IMR-90 (cell line): ENCODE results near the gene S100A6. TPM values are rescaled to one million over a fixed set of nuclear protein-coding genes. Genes with fewer than 3 reads are reported as not detected.

Experiments
- MXI1 ChIP-seq: IDR thresholded peaks from 2 replicates; pipeline ENCODE4 v1.6.1; 2012; ENCODE audit warnings: low read depth, mild to moderate bottlenecking, low read length, moderate library complexity, borderline replicate concordance
- polyA plus RNA-seq, 3 experiments: library from polyadenylated mRNA; depleted of rRNA; stranded (reverse); fragments of >200 nt; gene quantifications; 2 replicates each; pipeline ENCODE4 v1.2.3, GENCODE V29; 2012; ENCODE audit warnings: low replicate concordance in 1 of 3
- total RNA-seq: library from RNA; depleted of rRNA; stranded (reverse); fragments of >200 nt; gene quantifications from 2 replicates; pipeline ENCODE4 v1.2.3, GENCODE V29; 2012
- TF ChIP-seq, protein P1 (sequence below): fragments of 150-350 bp; IDR thresholded peaks from 2 replicates; pipeline ENCODE4 v1.6.1; 2016; ENCODE audit warnings: low read depth, mild to moderate bottlenecking, low read length, moderate library complexity, borderline replicate concordance

S100A6 gene
- total and polyA plus RNA-seq, 2 of the 4 experiments (the other 2 are of a cell fraction): 373 to 1,755 TPM

DNA sequence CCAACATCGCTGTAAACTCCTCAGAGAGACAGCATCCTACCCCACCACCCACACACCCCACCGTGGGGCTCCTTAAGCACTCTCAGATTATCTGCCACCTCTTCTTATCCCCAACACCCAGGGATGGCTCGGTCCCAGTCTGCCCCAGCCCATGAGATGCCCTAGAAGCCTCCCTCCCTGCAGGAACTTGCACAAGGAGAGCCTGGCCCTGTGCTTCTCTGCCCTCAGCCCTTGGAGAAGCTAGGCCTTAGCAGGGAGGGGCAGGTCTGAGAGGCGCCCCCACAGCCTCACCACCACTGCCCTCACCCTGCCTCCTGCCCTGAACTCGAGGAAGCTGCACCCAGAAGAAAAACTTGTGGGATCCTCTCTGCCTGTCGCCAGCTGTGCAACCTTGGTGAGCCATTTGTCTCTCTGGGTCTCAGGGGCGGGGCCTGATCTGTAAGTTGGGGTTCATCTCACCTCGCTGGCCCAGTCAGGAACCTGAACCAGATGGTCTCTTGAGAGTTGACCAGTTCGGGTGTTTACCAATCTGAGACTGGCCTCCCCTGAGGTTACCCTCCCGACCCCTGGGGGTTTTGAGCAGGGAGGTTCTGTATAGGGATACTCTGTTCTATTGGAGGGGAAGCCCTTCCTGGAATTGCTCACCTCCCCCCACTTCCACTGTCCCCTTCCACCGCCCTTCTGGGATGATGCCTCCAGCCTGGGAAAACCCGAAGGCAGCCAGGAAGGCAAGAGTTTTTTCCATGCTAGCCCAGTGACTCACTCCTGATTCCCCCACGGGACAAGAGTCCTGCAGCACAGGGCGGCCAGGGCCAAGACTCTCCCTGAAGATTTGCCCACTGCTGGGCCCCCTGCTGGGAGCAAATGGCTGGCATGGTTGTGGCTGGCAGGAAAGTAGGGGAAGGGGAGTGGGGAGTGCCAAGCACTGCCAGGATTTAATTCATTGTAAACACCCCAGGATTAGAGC, 13.2 kb upstream of the S100A6 start, which contains the start of gene S100A3 (continued):
- no peak for TF ChIP-seq MXI1
- TF ChIP-seq, protein P1, sequence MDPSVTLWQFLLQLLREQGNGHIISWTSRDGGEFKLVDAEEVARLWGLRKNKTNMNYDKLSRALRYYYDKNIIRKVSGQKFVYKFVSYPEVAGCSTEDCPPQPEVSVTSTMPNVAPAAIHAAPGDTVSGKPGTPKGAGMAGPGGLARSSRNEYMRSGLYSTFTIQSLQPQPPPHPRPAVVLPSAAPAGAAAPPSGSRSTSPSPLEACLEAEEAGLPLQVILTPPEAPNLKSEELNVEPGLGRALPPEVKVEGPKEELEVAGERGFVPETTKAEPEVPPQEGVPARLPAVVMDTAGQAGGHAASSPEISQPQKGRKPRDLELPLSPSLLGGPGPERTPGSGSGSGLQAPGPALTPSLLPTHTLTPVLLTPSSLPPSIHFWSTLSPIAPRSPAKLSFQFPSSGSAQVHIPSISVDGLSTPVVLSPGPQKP: no peak
